ENCODE measurements around the gene WHRN. TPM values are rescaled to one million over a fixed set of nuclear protein-coding genes. Genes with fewer than 3 reads are reported as not detected.
A peak's percentile ranks its signal among the peaks of the same experiment; 100 is the strongest.

WHRN gene
- polyA plus RNA-seq, 3 donors, result 11.0 to 15.1 (median 13.6) TPM

- no peak for DNase-seq
Measured at GRCh38 chr9:114450833-114451706, 54.2 kb downstream of the WHRN start.

DNA sequence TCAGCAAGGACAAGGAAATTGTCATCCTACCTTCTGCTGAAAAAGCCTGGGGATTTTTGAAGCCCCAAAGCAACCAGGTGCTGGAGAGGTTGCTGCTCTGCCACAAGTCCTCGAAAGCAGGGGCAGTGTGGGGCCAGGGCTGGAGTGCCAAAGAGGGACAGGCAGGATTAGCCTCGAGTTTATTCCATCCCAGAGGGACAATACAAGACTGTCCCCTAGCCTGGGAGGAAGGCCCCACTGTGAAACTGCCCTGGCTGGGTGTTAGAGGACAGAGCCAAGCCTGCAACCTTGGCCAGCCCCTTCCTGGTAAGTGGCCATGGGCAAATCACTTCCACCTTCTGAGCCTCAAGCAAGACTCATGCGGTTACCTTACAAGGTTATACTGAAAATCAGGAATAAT, 55.1 kb downstream of the WHRN start:
- no peak for DNase-seq

DNA sequence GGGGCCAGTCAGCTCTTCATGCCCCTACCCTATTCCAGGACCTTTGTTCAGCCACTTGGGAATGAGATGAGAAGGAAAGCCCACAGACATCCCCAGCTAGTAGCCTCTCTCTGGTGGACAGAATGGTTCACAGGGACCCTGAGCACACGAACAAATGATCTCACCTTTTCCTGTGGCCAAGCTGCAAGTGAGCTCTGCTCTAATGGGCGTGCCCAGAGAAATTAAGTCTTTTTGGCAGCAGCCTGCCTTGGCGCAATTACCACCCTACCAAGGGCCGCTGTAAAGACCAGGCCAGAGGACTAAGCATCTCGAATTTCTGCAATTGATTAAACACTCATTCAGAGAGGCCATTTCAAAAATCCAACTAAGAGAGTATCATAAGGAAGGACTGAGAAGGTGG, 56.0 kb downstream of the WHRN start:
- no peak for DNase-seq

GRCh38 chr9:114448706-114449105, 56.6 kb downstream of the WHRN start:
- no peak for DNase-seq

DNA sequence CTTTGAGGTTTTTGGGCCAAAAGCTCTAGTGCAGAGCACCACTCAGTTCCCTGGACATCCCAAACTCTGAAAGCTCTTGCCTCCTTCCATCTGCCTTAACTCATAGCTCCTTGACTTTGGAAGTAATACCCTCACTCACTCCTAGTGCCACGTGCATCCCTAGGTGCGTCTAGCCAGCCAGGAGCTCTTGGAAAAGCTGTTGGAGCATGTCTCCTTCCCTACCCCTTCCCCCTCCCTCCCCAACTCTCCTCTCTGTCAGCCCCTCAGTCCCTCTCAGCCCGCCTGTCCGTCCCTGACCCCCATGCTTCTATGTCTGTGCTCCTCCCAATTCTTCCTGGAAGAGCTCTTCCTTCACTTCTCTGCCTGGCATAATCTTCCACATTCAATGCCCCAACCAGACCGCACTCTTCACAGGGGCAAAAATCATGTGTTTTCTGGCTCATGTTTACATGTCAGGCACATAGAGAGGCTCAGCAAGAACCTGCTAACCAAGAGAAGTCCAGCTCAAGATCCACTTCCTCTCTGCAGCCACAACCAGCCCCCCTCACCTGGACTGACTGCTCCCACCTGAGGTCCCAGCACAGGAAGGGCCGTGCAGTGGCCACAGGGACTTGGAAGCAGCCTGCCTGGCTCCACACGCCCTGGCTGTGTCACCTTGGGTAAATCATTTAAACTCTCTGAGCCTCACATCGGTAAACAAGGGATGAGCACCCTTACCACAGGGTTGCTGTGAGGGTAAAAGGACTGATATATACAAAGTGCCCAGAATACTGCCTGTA, 58.4 kb downstream of the WHRN start:
- no peak for DNase-seq

DNA sequence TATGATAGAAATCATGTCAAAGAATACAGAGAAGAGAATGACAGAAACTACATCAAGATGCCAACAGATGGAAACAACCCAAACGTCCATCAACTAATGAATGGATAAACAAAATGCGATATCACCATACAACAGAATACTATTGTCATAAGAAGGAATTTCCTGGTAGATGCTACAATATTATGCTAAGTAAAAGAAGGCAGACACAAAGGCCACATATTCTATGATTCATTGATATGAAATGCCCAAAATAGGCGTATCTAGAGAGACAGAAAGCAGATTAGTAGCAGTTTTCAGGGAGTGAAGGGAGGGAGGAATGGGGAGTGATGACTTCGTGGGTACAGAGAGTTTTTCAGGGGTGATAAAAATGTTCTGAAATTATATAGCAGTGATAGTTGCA, 59.2 kb downstream of the WHRN start:
- no peak for DNase-seq

GRCh38 chr9:114445616-114446015, 59.7 kb downstream of the WHRN start:
- DNase-seq, result no peak

- DNase-seq, result no peak
Measured at GRCh38 chr9:114442022-114442421, 63.3 kb downstream of the WHRN start.

- no peak for DNase-seq
Measured at GRCh38 chr9:114437401-114437893, 67.8 kb downstream of the WHRN start.

GRCh38 chr9:114434878-114435311, 70.4 kb downstream of the WHRN start:
- DNase-seq, result peak; percentile 20

- no peak for DNase-seq
Measured at GRCh38 chr9:114433720-114434255, 71.5 kb downstream of the WHRN start.

- DNase-seq, result no peak
Measured at GRCh38 chr9:114433086-114433485, 72.2 kb downstream of the WHRN start.

- DNase-seq, result no peak
Measured at GRCh38 chr9:114432323-114433067, 72.8 kb downstream of the WHRN start.

GRCh38 chr9:114431770-114432169, 73.5 kb downstream of the WHRN start:
- no peak for DNase-seq

- no peak for DNase-seq
Measured at GRCh38 chr9:114431003-114431402, 74.3 kb downstream of the WHRN start.

GRCh38 chr9:114430457-114430856, 74.8 kb downstream of the WHRN start:
- DNase-seq, result no peak

DNA sequence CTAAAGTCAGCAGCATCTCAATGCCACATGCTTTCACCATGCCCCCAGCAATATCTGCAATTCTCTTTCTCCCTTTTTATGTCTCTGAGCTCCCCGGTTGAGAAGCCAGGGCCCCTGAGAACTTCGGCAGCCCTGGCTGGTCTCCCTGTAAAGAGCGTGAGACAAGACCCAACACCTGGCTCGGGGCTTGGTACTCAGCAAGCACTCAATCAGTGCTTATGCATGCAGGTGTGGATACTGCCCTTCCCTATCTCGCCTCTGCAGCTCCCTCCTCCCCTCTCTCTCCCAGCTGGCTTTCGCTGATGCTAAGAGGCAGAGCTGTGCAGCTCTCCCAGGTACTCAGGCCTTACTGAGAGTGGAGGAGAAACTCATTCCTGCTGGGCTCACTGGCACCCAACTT, 75.8 kb downstream of the WHRN start:
- no peak for DNase-seq

- DNase-seq, result no peak
Measured at GRCh38 chr9:114428466-114428865, 76.8 kb downstream of the WHRN start.

DNA sequence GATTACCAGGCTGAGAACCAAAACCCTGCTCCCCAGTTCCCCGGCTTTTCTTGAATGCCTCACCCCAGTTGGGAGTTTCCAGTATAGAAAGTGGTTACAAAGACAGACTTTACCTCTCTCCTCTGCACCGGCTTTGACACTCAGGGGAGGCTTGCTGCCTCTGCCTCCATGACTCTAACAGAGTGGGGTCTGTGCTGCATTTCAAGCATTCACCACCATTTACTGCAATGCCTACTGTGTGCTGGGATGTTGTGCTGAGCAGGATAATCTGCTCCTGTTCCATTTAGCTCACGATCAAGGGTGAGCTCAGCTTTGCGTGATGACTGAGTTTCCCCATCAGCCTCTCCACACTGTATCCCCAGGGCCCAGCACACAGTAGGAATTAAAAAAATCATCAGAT, 77.6 kb downstream of the WHRN start:
- DNase-seq, result no peak

- no peak for DNase-seq
Measured at GRCh38 chr9:114426046-114426948, 79.0 kb downstream of the WHRN start.

- DNase-seq, result no peak
Measured at GRCh38 chr9:114425126-114425525, 80.1 kb downstream of the WHRN start.

All from renal pelvis (tissue), 4 donors.